Neural cell (in vitro differentiated cells): ENCODE results near the gene ADAMTS18. TPM values are rescaled to one million over a fixed set of nuclear protein-coding genes. Genes with fewer than 3 reads are reported as not detected.

ENCODE experiments used
- H2AFZ ChIP-seq: fragments of 200-600, 300-800 bp; sonication (generic), shearing (Covaris generic); 2 replicates; pipeline ENCODE4 v1.6.0; 2014; ENCODE audit warnings: low read depth, mild to moderate bottlenecking, antibody characterized with exemption, low read length, moderate library complexity
- H3F3A ChIP-seq: fragments of 200-600 bp; shearing (Covaris generic); 2 replicates; pipeline ENCODE4 v1.6.1; 2016; ENCODE audit warnings: mild to moderate bottlenecking, moderate library complexity, mixed read lengths, antibody characterized with exemption, low read length; ENCODE audit not compliant: insufficient read depth, poor library complexity, severe bottlenecking
- H3K27ac ChIP-seq: fragments of 200-600, 300-800 bp; sonication (generic), shearing (Covaris generic); 2 replicates; pipeline ENCODE4 v1.5.1; 2014; ENCODE audit warnings: mild to moderate bottlenecking, low read length, moderate library complexity
- H3K27me3 ChIP-seq: fragments of 300-800, 200-600 bp; sonication (generic), shearing (Covaris generic); 2 replicates; pipeline ENCODE4 v1.6.0; 2014; ENCODE audit warnings: mild to moderate bottlenecking, low read depth, low read length, moderate library complexity; ENCODE audit not compliant: insufficient read depth
- H3K36me3 ChIP-seq: fragments of 300-800, 200-600 bp; sonication (generic), shearing (Covaris generic); 2 replicates; pipeline ENCODE4 v1.5.1; 2014; ENCODE audit warnings: mild to moderate bottlenecking, antibody characterized with exemption, low read length, moderate library complexity; ENCODE audit not compliant: insufficient read depth
- H3K4me2 ChIP-seq: fragments of 300-800, 200-600 bp; sonication (generic), shearing (Covaris generic); 2 replicates; pipeline ENCODE4 v1.6.0; 2014; ENCODE audit warnings: mild to moderate bottlenecking, low read length
- H3K4me3 ChIP-seq: fragments of 300-800, 200-600 bp; sonication (generic), shearing (Covaris generic); 2 replicates; pipeline ENCODE4 v1.5.1; 2014; ENCODE audit warnings: mild to moderate bottlenecking, low read length, moderate library complexity
- H3K79me2 ChIP-seq: fragments of 200-600 bp; shearing (Covaris generic); replicated peaks from 2 replicates; pipeline ENCODE4 v1.6.0; 2014; ENCODE audit warnings: mild to moderate bottlenecking, low read length, moderate library complexity; ENCODE audit not compliant: insufficient read depth
- H3K9ac ChIP-seq: fragments of 300-800, 200-600 bp; sonication (generic), shearing (Covaris generic); 2 replicates; pipeline ENCODE4 v1.6.1; 2016; ENCODE audit warnings: mild to moderate bottlenecking, low read length, mixed read lengths
- H3K9me2 ChIP-seq: fragments of 200-600 bp; shearing (Covaris generic); 2 replicates; pipeline ENCODE4 v1.6.1; 2016; ENCODE audit warnings: mild to moderate bottlenecking, low read length, mixed read lengths; ENCODE audit not compliant: insufficient read depth
- H3K9me3 ChIP-seq: fragments of 200-600, 300-800 bp; sonication (generic), shearing (Covaris generic); 2 replicates; pipeline ENCODE4 v1.6.1; 2016; ENCODE audit warnings: mild to moderate bottlenecking, mixed run types, low read length, moderate library complexity, mixed read lengths
- H4K20me1 ChIP-seq: fragments of 200-600 bp; shearing (Covaris generic); 2 replicates; pipeline ENCODE4 v1.6.1; 2016; ENCODE audit warnings: mild to moderate bottlenecking, mixed run types; ENCODE audit not compliant: insufficient read depth
- CTCF ChIP-seq: fragments of 450-650 bp; IDR thresholded peaks from 2 replicates; pipeline ENCODE4 v1.5.1; 2014; ENCODE audit warnings: antibody characterized with exemption, mild to moderate bottlenecking, moderate library complexity; ENCODE audit not compliant: poor library complexity, severe bottlenecking
- EP300 ChIP-seq: fragments of 450-650 bp; conservative IDR thresholded peaks from 2 replicates; pipeline ENCODE4 v1.6.1; 2014; ENCODE audit warnings: antibody characterized with exemption, mild to moderate bottlenecking, moderate library complexity; ENCODE audit not compliant: poor library complexity, severe bottlenecking
- EZH2 ChIP-seq: fragments of 200-600, 300-800 bp; shearing (Covaris generic), sonication (generic); IDR thresholded peaks from 2 replicates; pipeline ENCODE4 v1.6.1; 2014; ENCODE audit warnings: antibody characterized with exemption, low read length, borderline replicate concordance, mild to moderate bottlenecking; ENCODE audit not compliant: insufficient read depth, poor library complexity, severe bottlenecking
- MXI1 ChIP-seq: fragments of 450-650 bp; conservative IDR thresholded peaks from 2 replicates; pipeline ENCODE4 v1.6.1; 2014; ENCODE audit warnings: antibody characterized with exemption, mild to moderate bottlenecking; ENCODE audit not compliant: poor library complexity, severe bottlenecking
- POLR2AphosphoS5 ChIP-seq: IDR thresholded peaks from 2 replicates; pipeline ENCODE4 v1.6.1; 2012
- RAD21 ChIP-seq: fragments of 450-650 bp; conservative IDR thresholded peaks from 2 replicates; pipeline ENCODE4 v1.6.1; 2014; ENCODE audit warnings: antibody characterized with exemption, mild to moderate bottlenecking, moderate library complexity
- REST ChIP-seq: IDR thresholded peaks from 2 replicates; pipeline ENCODE4 v1.6.1; 2012; ENCODE audit warnings: borderline replicate concordance
- SMC3 ChIP-seq: fragments of 450-650 bp; conservative IDR thresholded peaks from 2 replicates; pipeline ENCODE4 v1.6.1; 2014; ENCODE audit warnings: antibody characterized with exemption, mild to moderate bottlenecking, moderate library complexity; ENCODE audit not compliant: poor library complexity
- TAF1 ChIP-seq: IDR thresholded peaks from 2 replicates; pipeline ENCODE4 v1.6.1; 2012; ENCODE audit warnings: low read depth
- polyA plus RNA-seq: library from polyadenylated mRNA; depleted of rRNA; stranded (reverse); fragments of >200 nt; gene quantifications from 2 replicates; pipeline ENCODE4 v1.2.3, GENCODE V29; 2014

ADAMTS18 gene
- polyA plus RNA-seq, 1 donor from 2014 or later = 1.3 TPM

GRCh38 chr16:77385481-77385880, 49.4 kb downstream of the ADAMTS18 start:
- no peaks in the 10 kb centered on the region for H3K9me2 ChIP-seq
- H3K27ac ChIP-seq = no peak overlapping the region
- no peaks in the 10 kb centered on the region for H3F3A ChIP-seq
- no peak overlapping the region for H2AFZ ChIP-seq
- H3K79me2 ChIP-seq = no peaks in the 10 kb centered on the region
- H4K20me1 ChIP-seq = no peaks in the 10 kb centered on the region
- H3K9me3 ChIP-seq = no peaks in the 10 kb centered on the region
- H3K4me3 ChIP-seq = no peak overlapping the region
- H3K27me3 ChIP-seq = no peaks in the 10 kb centered on the region
- H3K9ac ChIP-seq = no peak overlapping the region
- TF ChIP-seq MXI1 (no peak), EZH2 (no peak), TAF1 (no peak), EP300 (peak; percentile 70), POLR2AphosphoS5 (peak; percentile 28), SMC3 (no peak), REST (no peak), RAD21 (no peak), CTCF (no peak)
- no peaks in the 10 kb centered on the region for H3K36me3 ChIP-seq
- H3K4me2 ChIP-seq = no peak overlapping the region

- Histone ChIP-seq H3K9me3 (no peaks in the 10 kb centered on the region), H4K20me1 (no peaks in the 10 kb centered on the region), H3K79me2 (no peaks in the 10 kb centered on the region), H2AFZ (no peak overlapping the region), H3K4me3 (no peak overlapping the region), H3K36me3 (no peaks in the 10 kb centered on the region), H3F3A (no peaks in the 10 kb centered on the region), H3K27ac (no peak overlapping the region), H3K9ac (no peak overlapping the region), H3K27me3 (no peaks in the 10 kb centered on the region), H3K9me2 (no peaks in the 10 kb centered on the region), H3K4me2 (no peak overlapping the region)
- TF ChIP-seq MXI1 (no peak), RAD21 (no peak), CTCF (no peak), SMC3 (no peak), POLR2AphosphoS5 (no peak), EZH2 (no peak)
Measured at GRCh38 chr16:77383606-77384187, 51.1 kb downstream of the ADAMTS18 start.
